Stomach (tissue), 4 donors: ENCODE data around the gene TMEM255B.

Experiments used
- EP300 ChIP-seq: sonication (generic); formaldehyde crosslinking; IDR thresholded peaks from one replicate; pipeline ENCODE4 v1.6.1; 2017; ENCODE audit warnings: antibody characterized with exemption
- POLR2A ChIP-seq, 4 donors: fragments of 450-650 bp; IDR thresholded peaks; one replicate each; pipeline ENCODE4 v1.6.1; 2016; ENCODE audit warnings: antibody characterized with exemption in 4 of 4, control low read depth in 2 of 4, mild to moderate bottlenecking in 1 of 4, moderate library complexity in 1 of 4
- POLR2AphosphoS5 ChIP-seq, 3 donors: sonication (generic); formaldehyde crosslinking; IDR thresholded peaks; one replicate each; pipeline ENCODE4 v1.6.1; 2016; ENCODE audit warnings: antibody characterized with exemption in 3 of 3
- TF ChIP-seq, protein P1 (sequence below), 7 experiments: fragments of 450-650 bp in 4 of 7; fragments of 200-600 bp in 3 of 7; sonication (generic) in 3 of 7; IDR thresholded peaks; one replicate each; pipeline ENCODE4 v1.5.1; 2016 to 2019; ENCODE audit warnings: antibody characterized with exemption in 7 of 7, control low read depth in 2 of 7, mild to moderate bottlenecking in 1 of 7

DNA sequence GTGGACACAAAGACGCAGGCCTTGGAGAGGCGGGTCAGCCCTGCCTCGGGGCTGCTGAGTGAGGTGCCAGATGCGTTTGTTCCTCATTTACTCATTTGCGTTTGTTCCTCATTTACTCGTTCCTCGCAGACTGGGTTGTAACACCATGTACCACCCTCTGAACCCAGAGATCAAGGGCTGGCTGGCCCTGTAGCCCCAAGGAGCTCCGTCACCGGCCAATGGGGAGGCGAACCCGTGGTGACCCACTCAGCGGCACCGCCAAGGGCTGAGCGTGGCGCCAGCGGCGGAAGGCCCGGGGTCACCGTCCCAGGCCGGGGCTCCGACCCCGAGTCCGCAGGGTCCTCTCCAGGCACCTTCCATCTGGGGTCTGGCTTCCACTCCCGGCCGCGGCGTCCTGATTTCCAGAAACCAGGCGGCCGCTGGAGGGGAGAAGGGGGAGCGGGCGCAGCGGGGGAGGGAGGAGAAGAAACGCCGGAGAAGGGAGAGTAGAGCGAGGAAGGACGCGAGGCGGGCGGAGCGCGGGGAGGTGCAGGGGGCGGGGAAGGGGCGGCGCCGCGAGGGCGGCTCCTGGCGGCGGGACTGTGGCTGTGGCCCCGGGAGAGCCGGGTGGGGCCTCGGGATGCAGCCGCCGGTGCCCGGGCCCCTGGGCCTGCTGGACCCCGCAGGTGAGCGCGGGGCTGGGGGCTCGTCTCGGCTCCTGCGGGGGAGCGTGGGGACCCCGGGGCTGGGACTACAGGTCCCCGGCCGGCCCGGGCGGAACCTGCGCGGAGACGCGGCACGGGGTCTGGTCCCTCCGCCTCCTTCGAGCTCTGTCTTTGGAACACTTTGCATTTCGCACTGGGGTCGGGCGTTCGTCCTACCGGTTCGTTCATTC, at the start of gene TMEM255B:
- TF ChIP-seq, protein P1, sequence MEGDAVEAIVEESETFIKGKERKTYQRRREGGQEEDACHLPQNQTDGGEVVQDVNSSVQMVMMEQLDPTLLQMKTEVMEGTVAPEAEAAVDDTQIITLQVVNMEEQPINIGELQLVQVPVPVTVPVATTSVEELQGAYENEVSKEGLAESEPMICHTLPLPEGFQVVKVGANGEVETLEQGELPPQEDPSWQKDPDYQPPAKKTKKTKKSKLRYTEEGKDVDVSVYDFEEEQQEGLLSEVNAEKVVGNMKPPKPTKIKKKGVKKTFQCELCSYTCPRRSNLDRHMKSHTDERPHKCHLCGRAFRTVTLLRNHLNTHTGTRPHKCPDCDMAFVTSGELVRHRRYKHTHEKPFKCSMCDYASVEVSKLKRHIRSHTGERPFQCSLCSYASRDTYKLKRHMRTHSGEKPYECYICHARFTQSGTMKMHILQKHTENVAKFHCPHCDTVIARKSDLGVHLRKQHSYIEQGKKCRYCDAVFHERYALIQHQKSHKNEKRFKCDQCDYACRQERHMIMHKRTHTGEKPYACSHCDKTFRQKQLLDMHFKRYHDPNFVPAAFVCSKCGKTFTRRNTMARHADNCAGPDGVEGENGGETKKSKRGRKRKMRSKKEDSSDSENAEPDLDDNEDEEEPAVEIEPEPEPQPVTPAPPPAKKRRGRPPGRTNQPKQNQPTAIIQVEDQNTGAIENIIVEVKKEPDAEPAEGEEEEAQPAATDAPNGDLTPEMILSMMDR (IDR thresholded peaks at IDR 0.05): peak in 3 of 7 experiments; percentile 27 to 69 (median 34)
- TF ChIP-seq POLR2AphosphoS5 (IDR thresholded peaks at IDR 0.05) (no peak), POLR2A (IDR thresholded peaks at IDR 0.05) (no peak), EP300 (no peak)
